GM19099 (cell line): ENCODE results near the gene HMCN2.

ENCODE experiments used
- POLR2A ChIP-seq: IDR thresholded peaks from 3 replicates; pipeline ENCODE4 v1.6.1; 2011; ENCODE audit warnings: low read depth; ENCODE audit not compliant: insufficient read length; ENCODE audit errors: extremely low read depth

HMCN2 gene

GRCh38 chr9:130237076-130237475, 28.5 kb upstream of the HMCN2 start:
- TF ChIP-seq POLR2A = no peak

- TF ChIP-seq POLR2A = no peak
Observed at GRCh38 chr9:130237763-130238524, 27.6 kb upstream of the HMCN2 start.

- no peak for TF ChIP-seq POLR2A
Observed at GRCh38 chr9:130239363-130239695, 26.2 kb upstream of the HMCN2 start.

GRCh38 chr9:130239741-130240241, 25.8 kb upstream of the HMCN2 start:
- no peak for TF ChIP-seq POLR2A

GRCh38 chr9:130240410-130241197, 25.0 kb upstream of the HMCN2 start:
- no peak for TF ChIP-seq POLR2A

GRCh38 chr9:130241198-130241535, 24.4 kb upstream of the HMCN2 start:
- TF ChIP-seq POLR2A = no peak

GRCh38 chr9:130242270-130243014, 23.1 kb upstream of the HMCN2 start:
- no peak for TF ChIP-seq POLR2A

- no peak for TF ChIP-seq POLR2A
Observed at GRCh38 chr9:130243015-130243881, 22.3 kb upstream of the HMCN2 start.

- no peak for TF ChIP-seq POLR2A
Observed at GRCh38 chr9:130243882-130244170, 21.7 kb upstream of the HMCN2 start.

- TF ChIP-seq POLR2A = no peak
Observed at GRCh38 chr9:130244548-130245165, 20.9 kb upstream of the HMCN2 start.

GRCh38 chr9:130245474-130245873, 20.1 kb upstream of the HMCN2 start:
- TF ChIP-seq POLR2A = no peak

- no peak for TF ChIP-seq POLR2A
Observed at GRCh38 chr9:130246126-130246525, 19.4 kb upstream of the HMCN2 start.

GRCh38 chr9:130254747-130255630, 10.6 kb upstream of the HMCN2 start:
- TF ChIP-seq POLR2A = no peak
